NCI-H774 (cell line): ENCODE measurements around the gene PPM1A.

ENCODE experiments used
- DNase-seq: peaks from one replicate; lab custom pipeline; 2025; lab: John Stamatoyannopoulos, UW

The PPM1A gene

GRCh38 chr14:60323199-60323896, 74.3 kb downstream of the PPM1A start:
- no peak for DNase-seq

- no peak for DNase-seq
Measured at GRCh38 chr14:60324837-60325236, 75.8 kb downstream of the PPM1A start.

GRCh38 chr14:60326274-60326673, 77.3 kb downstream of the PPM1A start:
- no peak for DNase-seq

GRCh38 chr14:60327447-60328331, 78.7 kb downstream of the PPM1A start:
- no peak for DNase-seq

- DNase-seq: no peak
Measured at GRCh38 chr14:60328583-60328982, 79.6 kb downstream of the PPM1A start.

- DNase-seq: no peak
Measured at GRCh38 chr14:60329274-60329673, 80.3 kb downstream of the PPM1A start.

GRCh38 chr14:60331201-60332045, 82.4 kb downstream of the PPM1A start:
- peak; percentile 48 for DNase-seq

GRCh38 chr14:60332046-60332399, 83.0 kb downstream of the PPM1A start:
- no peak for DNase-seq

GRCh38 chr14:60332869-60333268, 83.8 kb downstream of the PPM1A start:
- DNase-seq: no peak

- no peak for DNase-seq
Measured at GRCh38 chr14:60339571-60339970, 90.5 kb downstream of the PPM1A start.

- DNase-seq: no peak
Measured at GRCh38 chr14:60343571-60344071, 94.6 kb downstream of the PPM1A start.

- no peak for DNase-seq
Measured at GRCh38 chr14:60344751-60345150, 95.7 kb downstream of the PPM1A start.

GRCh38 chr14:60346706-60347105, 97.7 kb downstream of the PPM1A start:
- no peak for DNase-seq

- no peak for DNase-seq
Measured at GRCh38 chr14:60348211-60348610, 99.2 kb downstream of the PPM1A start.
